ENCODE results near the gene CACNA1G. TPM values are rescaled to one million over a fixed set of nuclear protein-coding genes. Genes with fewer than 3 reads are reported as not detected.

Gene CACNA1G
- polyA plus RNA-seq, 1 donor (not counting 4 experiments of a cell fraction or from before 2014, with no cell fraction given): 0.07 TPM

- H3K4me1 ChIP-seq (ENCODE audit: control insufficient read depth, extremely low read depth, insufficient read depth, low read length): peaks cover 35% of the 10 kb centered on the region
- H3K79me2 ChIP-seq (ENCODE audit: control insufficient read depth, insufficient read depth, low read length): no peaks in the 10 kb centered on the region
- no peak overlapping the region for H3K9ac ChIP-seq (ENCODE audit: control insufficient read depth, extremely low read depth, insufficient read depth, low read length)
- no peaks in the 10 kb centered on the region for H3K9me3 ChIP-seq (ENCODE audit: control insufficient read depth, low read depth, low read length)
- dilution Hi-C loops (cut with MboI; ENCODE audit: extremely low pct_ligation_motif_present, low sequenced_read_pairs): no loop called here
- H3K36me3 ChIP-seq (ENCODE audit: control insufficient read depth in 2 of 2, extremely low read depth in 1 of 2, insufficient read depth in 2 of 2, low read length in 2 of 2): peaks cover 0 to 9% of the 10 kb centered on the region in 2 experiments
- no peak overlapping the region for H3K4me3 ChIP-seq (ENCODE audit: control insufficient read depth in 2 of 3, extremely low read depth in 1 of 3, insufficient read depth in 2 of 3, low read depth in 1 of 3, low read length in 3 of 3)
- no peaks in the 10 kb centered on the region for H4K20me1 ChIP-seq (ENCODE audit: control insufficient read depth, extremely low read depth, insufficient read depth, low read length)
- H2AFZ ChIP-seq (ENCODE audit: control insufficient read depth, low read length): no peak overlapping the region
- no peak for TF ChIP-seq CTCF (optimal IDR thresholded peaks at IDR 0.05 in 1 of 3, IDR thresholded peaks at IDR 0.05 in 1 of 3, conservative IDR thresholded peaks at IDR 0.05 in 1 of 3; ENCODE audit: extremely low read depth in 1 of 3, insufficient read depth in 2 of 3, low read length in 3 of 3)
- no peak for TF ChIP-seq EZH2 (IDR thresholded peaks at IDR 0.05; ENCODE audit: low read length)
- DNase-seq (ENCODE audit: low read depth, low spot score) (no peak), FAIRE-seq (no peak)
- H3K4me2 ChIP-seq (ENCODE audit: control insufficient read depth, extremely low read depth, insufficient read depth, low read depth, low read length): no peak overlapping the region
- no peak overlapping the region for H3K27ac ChIP-seq (ENCODE audit: control insufficient read depth, insufficient read depth, low read length)
- H3K27me3 ChIP-seq (ENCODE audit: control insufficient read depth, extremely low read depth, insufficient read depth, low read length): no peaks in the 10 kb centered on the region
- H3K9me1 ChIP-seq (ENCODE audit: control insufficient read depth, extremely low read depth, insufficient read depth, low read length): no peaks in the 10 kb centered on the region
Observed at GRCh38 chr17:50665838-50666237, 105.3 kb downstream of the CACNA1G start.

GRCh38 chr17:50666316-50666715, 105.8 kb downstream of the CACNA1G start:
- Histone ChIP-seq H3K27ac (ENCODE audit: control insufficient read depth, insufficient read depth, low read length) (no peak overlapping the region), H3K9me1 (ENCODE audit: control insufficient read depth, extremely low read depth, insufficient read depth, low read length) (no peaks in the 10 kb centered on the region), H3K79me2 (ENCODE audit: control insufficient read depth, insufficient read depth, low read length) (no peaks in the 10 kb centered on the region), H3K4me3 (ENCODE audit: control insufficient read depth in 2 of 3, extremely low read depth in 1 of 3, insufficient read depth in 2 of 3, low read depth in 1 of 3, low read length in 3 of 3) (no peak overlapping the region), H3K9me3 (ENCODE audit: control insufficient read depth, low read depth, low read length) (no peaks in the 10 kb centered on the region), H3K4me1 (ENCODE audit: control insufficient read depth, extremely low read depth, insufficient read depth, low read length) (peaks cover 34% of the 10 kb centered on the region), H4K20me1 (ENCODE audit: control insufficient read depth, extremely low read depth, insufficient read depth, low read length) (no peaks in the 10 kb centered on the region), H3K36me3 (ENCODE audit: control insufficient read depth in 2 of 2, extremely low read depth in 1 of 2, insufficient read depth in 2 of 2, low read length in 2 of 2) (peaks cover 0 to 9% of the 10 kb centered on the region in 2 experiments), H2AFZ (ENCODE audit: control insufficient read depth, low read length) (no peak overlapping the region), H3K27me3 (ENCODE audit: control insufficient read depth, extremely low read depth, insufficient read depth, low read length) (no peaks in the 10 kb centered on the region), H3K4me2 (ENCODE audit: control insufficient read depth, extremely low read depth, insufficient read depth, low read depth, low read length) (no peak overlapping the region), H3K9ac (ENCODE audit: control insufficient read depth, extremely low read depth, insufficient read depth, low read length) (no peak overlapping the region)
- no peak for DNase-seq (ENCODE audit: low read depth, low spot score)
- dilution Hi-C loops (cut with MboI; ENCODE audit: extremely low pct_ligation_motif_present, low sequenced_read_pairs): no loop called here
- TF ChIP-seq EZH2 (IDR thresholded peaks at IDR 0.05; ENCODE audit: low read length): no peak
- no peak for TF ChIP-seq CTCF (optimal IDR thresholded peaks at IDR 0.05 in 1 of 3, IDR thresholded peaks at IDR 0.05 in 1 of 3, conservative IDR thresholded peaks at IDR 0.05 in 1 of 3; ENCODE audit: extremely low read depth in 1 of 3, insufficient read depth in 2 of 3, low read length in 3 of 3)
- no peak for FAIRE-seq
